Purkinje cell (primary cell): Measurements from ENCODE around the gene ARHGEF19. TPM values are rescaled to one million over a fixed set of nuclear protein-coding genes. Genes with fewer than 3 reads are reported as not detected.

ENCODE experiments used
- polyA plus RNA-seq: library from polyadenylated mRNA; unstranded; fragments of >200 nt; fragmentation: Nextera tagmentation; gene quantifications from 2 replicates; pipeline ENCODE4 v1.2.1, GENCODE V29; 2014

Gene ARHGEF19
- not detected in 2 replicates for polyA plus RNA-seq

DNA sequence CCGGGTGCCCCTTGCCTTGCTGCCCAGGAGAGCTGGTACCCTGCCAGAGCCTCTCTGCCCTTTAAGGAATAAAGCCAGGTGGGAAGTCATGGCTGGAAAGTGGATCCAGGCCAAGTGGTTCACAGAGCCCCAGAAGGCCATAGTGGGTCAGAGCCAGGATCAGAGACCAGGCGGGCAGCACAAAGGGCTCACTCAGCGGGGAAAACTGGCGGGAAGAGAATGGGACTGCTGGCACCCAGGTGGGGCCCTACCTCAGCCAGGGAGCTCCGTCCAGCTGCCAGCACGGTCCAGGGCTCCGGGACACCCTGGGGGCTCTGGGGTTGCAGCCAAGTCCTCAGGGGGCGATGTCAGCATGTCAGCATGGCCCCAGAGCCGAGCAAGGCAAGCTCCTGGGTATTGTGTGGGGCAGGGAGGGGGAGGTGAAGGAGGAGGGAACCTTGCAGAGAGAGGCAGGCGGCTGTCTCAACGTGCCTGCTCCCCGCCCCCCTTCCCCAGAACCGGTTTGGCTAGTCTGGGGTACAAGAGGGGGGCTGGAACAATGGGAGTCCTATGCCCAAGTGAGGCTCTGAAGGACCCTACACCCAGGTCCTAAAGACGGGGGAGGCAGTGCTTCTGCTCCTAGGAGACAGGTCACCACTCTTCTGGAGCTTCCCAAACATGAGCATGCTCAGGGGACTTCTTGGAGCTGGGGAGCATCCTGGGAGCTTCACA, at the start of gene ARHGEF19:
Gene ARHGEF19, minus strand, starts transcription at position 402 of the 711 bp plus-strand sequence. CDS start 3,598 bp downstream, outside the sequence.

GRCh38 chr1:16236511-16237342, 24.3 kb upstream of the ARHGEF19 start, which contains the start of gene CPLANE2:
Gene CPLANE2, minus strand, starts transcription at chr1:16237183. Its CDS starts 441 bp downstream, at chr1:16236742.

DNA sequence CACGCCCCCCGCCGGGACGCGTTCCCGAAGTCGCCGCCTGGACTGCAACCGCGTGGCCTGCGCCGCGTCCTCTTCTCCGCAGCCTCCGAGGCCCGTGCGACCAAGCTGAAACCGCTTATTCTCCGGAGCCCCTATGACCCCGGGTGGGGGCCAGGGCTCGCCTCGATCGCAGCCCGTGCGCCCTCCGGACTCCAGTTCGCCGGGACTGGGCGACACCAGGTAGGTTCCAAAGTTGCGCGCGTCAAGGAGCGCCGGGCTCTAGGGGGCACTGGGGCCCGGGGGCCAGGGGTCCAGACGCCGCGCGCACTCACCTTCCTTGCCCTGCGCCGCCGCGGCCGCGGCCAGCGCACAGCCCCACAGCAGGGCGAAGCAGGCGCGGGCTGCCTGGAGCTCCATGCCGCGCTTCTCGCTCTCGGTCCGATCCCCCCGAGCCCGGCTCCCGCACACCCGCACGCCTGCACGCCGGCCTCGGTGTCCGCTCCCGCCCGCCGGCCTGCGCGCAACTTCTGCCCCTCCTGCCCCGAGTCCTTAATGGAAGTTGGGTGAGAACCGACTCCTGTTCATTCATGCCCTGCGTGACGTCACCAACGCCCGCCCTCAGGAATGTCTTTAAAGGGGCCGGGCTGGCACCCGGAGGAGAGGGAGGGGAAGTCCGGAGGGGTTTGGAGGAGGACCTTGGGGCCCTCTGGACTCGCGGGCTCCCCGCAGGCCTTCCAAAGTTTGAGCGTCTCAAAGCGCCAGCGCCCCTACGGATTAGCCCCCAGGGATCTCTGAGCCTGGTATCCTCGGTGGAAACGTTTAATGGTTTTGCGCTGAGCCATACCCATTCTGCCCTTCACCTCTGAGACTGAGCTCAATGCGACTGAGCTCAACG, 56.7 kb downstream of the ARHGEF19 start, which contains the start of gene EPHA2:
Gene EPHA2, minus strand, starts transcription at position 533 of the 874 bp plus-strand sequence. Its CDS starts 137 bp downstream, at position 396.

Other genes starting within 250 kb of the ARHGEF19 start
- gene ZBTB17, start 236.6 kb downstream of the ARHGEF19 start, polyA plus RNA-seq = 0.32 and 2.6 TPM in 2 replicates
- gene SRARP, start 208.4 kb downstream of the ARHGEF19 start, polyA plus RNA-seq = not detected in 2 replicates
- not detected in 2 replicates for gene HSPB7, start 194.6 kb downstream of the ARHGEF19 start, polyA plus RNA-seq
- not detected in 2 replicates for gene CLCNKA, start 190.6 kb downstream of the ARHGEF19 start, polyA plus RNA-seq
- not detected in 2 replicates for gene CLCNKB, start 168.9 kb downstream of the ARHGEF19 start, polyA plus RNA-seq
- gene FAM131C, start 139.0 kb downstream of the ARHGEF19 start, polyA plus RNA-seq = 1.3 and 2.8 TPM in 2 replicates
- gene EPHA2, start 56.6 kb downstream of the ARHGEF19 start, polyA plus RNA-seq = 0.22 TPM in 1 of 2 replicates, not detected in the other
- gene CPLANE2, start 24.5 kb upstream of the ARHGEF19 start, polyA plus RNA-seq = 0.20 TPM in 1 of 2 replicates, not detected in the other
- gene FBXO42, start 139.8 kb upstream of the ARHGEF19 start, polyA plus RNA-seq = 5.6 and 10.8 TPM in 2 replicates
- gene SZRD1, start 154.6 kb upstream of the ARHGEF19 start, polyA plus RNA-seq = 1.6 and 3.6 TPM in 2 replicates
- not detected in 2 replicates for gene SPATA21, start 224.8 kb upstream of the ARHGEF19 start, polyA plus RNA-seq
- gene NECAP2, start 228.1 kb upstream of the ARHGEF19 start, polyA plus RNA-seq = 0.56 and 2.1 TPM in 2 replicates